Activated T-cell treated with anti-CD3 and anti-CD28 coated beads, Interleukin-2, amount 50 U/mL, for 48 hours (primary cell): Measurements from ENCODE around the gene LGALS4.
"Not testable (repeated sequence)": the region's sequence is repeated elsewhere in the genome, so short reads cannot be mapped to it uniquely, and the experiment has no call there.

Experiments used
- DNase-seq, 2 experiments: peaks; one replicate each; pipeline ENCODE4 v3.0.0-alpha.2; 2020

The LGALS4 gene

GRCh38 chr19:38766276-38767047 is 46.3 kb downstream of the LGALS4 start:
- no peak for DNase-seq

GRCh38 chr19:38765214-38765613 is 47.5 kb downstream of the LGALS4 start:
- DNase-seq = no peak

- DNase-seq = no peak
These were observed 48.9 kb downstream of the LGALS4 start for GRCh38 chr19:38763795-38764220.

- DNase-seq = not testable (repeated sequence)
These were observed 50.8 kb downstream of the LGALS4 start for GRCh38 chr19:38761884-38762389.

- DNase-seq = not testable (repeated sequence)
These were observed 51.8 kb downstream of the LGALS4 start for GRCh38 chr19:38760805-38761517.

GRCh38 chr19:38759590-38760003 is 53.1 kb downstream of the LGALS4 start:
- DNase-seq = no peak

- DNase-seq = not testable (repeated sequence)
These were observed 58.5 kb downstream of the LGALS4 start for GRCh38 chr19:38754196-38754595.

GRCh38 chr19:38753783-38754182 is 59.0 kb downstream of the LGALS4 start:
- not testable (repeated sequence) for DNase-seq
